NCI-H526 (cell line): ENCODE measurements around the gene TMEM253.

Experiments used
- DNase-seq, 2 experiments: peaks; one replicate each; lab custom pipeline; 2025; lab: John Stamatoyannopoulos, UW

Gene TMEM253

DNA sequence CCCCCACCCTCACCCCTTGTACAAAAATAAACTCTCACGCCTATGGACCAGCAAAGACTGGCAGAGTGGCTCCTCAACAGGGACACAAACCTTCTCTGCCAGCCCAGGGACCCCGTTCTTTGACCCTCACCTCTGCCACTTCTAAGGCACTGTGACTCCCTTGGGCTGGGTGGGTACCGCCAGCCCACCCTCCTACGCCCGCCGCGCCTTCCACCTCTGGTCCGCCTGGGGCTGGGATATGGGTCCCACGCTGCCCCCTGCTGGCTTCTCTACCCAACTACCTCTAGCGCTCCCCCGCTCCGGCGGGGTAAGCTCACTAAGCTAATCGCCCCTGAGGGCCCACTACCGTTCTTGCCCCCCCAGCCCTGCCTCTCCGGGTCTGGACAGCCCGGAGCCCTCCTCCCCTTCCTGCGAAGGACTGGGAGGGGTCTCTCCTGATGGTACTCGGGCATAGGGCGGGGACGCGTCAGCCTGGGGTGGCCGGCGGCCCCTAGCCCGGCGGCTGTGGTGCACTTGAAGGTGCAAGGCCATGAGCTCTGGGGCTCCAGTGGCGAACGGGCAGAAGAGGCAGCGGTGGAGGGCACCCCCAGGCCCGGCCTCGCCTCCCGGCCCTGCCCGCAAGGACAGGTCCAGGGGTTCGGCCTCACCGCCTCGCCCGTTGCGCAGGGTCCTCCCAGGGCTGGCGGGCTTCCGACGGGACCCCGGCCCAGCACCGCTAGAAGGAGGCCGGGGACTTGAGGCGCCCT lies 10.5 kb upstream of the TMEM253 start:
- DNase-seq, result peak in 1 of 2 experiments; percentile 29

DNA sequence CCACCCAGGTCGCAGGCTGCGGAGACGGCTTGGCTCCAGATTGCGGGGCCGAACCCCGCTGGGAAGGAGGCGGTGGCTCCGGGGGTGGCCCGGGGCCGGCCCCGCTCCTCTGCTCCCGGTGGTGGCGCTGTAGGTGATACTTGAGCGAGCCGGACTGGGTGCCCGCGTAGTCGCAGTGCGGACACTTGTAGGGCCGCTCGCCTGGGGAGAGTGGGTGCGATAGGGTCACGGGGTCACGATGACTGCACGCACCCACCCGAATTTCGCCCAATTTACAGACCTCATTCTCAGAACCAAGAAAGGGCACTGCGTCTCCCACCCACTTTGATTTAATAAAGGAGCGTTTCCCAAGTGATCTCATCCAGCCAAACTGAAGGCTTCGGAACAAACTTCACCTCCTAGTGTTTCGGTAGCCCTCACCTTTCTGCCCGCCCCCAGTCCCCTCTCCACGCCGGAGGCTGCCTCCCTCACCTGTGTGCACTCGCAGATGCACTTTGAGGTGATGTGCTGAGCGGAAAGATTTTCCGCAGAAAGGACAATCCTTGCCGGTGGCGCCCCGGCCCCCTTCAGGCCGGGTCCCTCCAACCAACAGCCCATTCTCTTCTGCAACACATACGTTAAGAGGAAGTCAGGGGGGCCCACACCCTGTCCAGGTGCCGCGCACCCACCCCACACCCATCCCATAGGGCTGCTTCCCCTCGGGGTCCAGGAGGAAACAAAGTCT lies 9.8 kb upstream of the TMEM253 start:
- DNase-seq, result no peak

DNA sequence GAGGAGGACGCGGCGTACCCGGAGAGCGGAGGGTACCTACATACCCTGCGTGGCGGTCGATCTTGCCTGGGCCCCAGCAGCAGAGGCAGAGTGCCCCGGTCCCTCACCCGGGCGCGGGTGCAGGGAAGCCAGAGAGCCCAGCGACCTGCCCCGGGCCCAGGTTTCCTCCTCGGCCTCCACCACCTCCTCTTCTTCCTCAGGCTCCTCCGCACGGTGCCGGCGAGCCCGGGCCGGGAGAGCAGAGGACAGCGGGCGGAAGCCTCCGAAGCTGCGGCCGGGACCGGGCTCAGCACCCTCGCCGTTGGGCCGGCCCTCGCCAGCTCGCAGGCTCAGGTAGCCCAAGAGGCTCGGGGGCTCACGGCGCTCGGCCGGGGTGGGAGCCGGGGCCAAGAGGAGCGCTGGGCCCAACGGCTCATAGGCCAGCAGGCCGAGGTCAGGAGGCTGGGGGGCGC lies 9.0 kb upstream of the TMEM253 start:
- DNase-seq, result no peak

DNA sequence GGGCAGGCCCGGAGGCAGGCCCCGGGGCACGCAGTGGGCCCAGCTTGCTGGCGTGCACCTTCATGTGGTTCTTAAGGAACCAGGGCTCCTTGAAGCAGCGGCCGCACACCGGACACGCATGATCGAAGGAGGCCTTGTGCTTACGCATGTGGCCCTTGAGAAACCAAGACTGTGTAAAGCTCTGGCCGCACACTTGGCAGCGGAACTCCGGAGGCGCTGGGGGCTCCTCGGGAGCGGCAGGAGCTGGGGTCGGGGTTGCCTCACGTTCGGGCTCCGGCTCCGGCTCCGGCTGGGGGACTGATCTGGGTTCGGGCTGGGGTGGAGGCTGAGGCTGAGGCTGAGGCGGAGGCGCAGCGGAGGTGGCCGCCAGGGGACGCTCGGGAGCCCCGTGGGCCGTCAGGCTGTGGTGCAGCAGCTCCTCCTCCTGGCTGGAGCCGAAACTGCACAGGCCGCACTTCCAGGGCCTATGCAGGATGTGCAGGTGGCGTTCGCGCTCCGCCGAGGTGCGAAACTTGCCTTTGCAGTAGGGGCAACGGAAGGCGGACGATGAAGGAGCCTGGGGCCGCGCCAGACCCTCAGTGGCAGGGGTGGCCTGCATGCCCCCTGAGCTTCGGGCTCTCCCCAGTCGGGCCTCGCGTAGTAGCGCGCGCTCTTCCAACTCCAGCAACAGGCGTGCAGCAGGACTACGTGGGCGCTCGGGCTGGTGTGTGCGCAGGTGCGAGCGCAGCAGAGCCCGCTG lies 8.4 kb upstream of the TMEM253 start:
- peak; percentile 41 to 85 for DNase-seq

DNA sequence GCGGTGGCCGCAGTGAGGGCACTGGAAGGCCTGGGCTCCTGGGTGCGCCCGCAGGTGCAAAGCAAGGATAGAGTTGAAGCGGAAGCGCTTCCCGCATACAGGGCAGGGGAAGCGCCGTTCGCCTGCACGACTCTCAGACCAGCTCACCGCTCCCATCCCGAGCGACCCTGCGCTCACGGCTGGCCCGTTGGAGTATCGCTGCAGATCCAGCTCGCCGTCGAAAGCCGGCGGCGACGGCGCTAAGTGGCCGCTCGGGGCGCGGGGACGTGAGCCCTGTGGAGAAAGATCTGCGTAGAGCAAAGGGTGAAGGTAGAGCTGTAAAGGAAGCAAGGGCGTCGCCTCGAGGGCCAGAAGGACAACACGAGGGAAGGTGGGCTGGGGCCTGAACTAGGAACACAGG lies 7.8 kb upstream of the TMEM253 start:
- no peak for DNase-seq

DNA sequence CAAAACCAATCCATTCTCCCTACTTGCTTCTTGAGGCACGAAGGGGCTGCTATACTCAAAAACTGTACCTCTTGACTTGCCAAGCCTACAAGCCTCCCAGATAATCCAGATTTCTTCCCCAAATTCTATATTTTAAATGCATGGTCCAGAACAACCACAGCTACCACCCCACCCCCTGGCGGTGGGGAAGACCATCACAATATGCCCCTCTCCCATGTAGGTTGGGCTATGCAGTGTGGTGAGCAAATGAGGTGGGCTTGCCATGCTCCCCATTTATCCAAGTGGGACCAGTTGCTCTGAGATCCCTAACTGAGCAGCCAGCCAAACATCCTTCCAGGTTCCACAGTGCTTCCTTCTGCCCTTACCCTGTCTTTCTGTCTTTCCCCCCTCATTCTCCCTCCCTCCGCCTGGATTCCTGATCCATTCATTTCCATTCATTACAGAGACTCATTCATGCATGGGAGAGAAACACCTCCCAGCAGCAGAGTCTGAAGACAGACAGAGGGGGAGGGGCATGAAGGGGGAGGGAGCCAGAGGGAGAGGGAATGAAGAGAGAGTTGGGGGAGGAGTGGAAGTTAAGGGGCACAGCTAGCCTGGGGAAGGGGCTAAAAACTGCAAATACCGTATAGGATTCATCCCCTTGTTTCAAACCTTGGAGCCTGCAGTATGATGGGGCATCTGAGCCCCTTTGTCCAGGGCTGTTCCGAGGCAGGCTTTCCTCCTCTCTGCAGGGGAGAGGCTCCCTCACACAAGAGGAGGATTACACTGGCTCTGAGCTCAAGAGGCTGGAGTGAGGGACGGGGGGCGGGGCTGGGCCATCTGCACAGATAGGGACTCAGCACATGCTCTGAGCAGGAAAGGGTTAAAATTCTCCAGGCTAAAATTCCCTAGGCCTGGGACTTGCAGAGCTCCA lies 6.8 kb upstream of the TMEM253 start:
- peak; percentile 83 to 88 for DNase-seq

DNA sequence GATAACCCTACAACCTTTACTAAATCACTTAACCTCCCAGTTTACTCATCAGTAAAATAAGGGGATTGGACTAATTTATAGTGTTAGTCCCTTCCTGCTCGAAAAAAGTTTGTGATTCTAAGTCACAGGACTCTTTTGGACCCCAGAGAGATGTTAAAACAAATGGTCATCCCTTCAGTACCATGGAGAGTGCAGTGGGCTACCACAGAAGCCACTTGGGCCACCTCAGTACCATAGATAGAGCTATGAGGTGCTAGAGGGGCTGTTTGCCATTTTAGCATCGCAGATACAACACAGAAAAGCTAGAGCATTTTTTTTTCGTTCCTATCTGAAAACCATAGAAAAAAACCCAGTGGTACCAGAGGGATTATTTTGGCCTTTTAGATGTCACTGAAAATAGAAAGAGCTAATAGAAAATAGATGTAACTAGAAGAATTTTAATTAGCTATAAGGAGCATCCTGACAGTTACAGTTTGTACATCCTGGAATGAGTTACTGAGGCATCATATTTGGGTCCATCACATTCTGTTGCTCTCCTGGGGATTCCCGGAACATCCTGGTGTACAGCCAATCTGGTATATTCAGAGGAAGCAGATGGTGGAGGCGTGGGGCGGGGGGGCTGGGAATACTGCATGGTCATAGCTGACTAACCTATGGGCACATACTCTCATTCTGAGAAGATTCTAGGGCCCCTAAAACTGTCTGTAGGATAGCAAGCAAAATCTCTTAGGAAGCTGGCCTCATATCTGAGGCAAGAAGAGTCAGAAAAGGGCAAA lies 5.2 kb upstream of the TMEM253 start:
- DNase-seq, result peak in 1 of 2 experiments; percentile 12

DNA sequence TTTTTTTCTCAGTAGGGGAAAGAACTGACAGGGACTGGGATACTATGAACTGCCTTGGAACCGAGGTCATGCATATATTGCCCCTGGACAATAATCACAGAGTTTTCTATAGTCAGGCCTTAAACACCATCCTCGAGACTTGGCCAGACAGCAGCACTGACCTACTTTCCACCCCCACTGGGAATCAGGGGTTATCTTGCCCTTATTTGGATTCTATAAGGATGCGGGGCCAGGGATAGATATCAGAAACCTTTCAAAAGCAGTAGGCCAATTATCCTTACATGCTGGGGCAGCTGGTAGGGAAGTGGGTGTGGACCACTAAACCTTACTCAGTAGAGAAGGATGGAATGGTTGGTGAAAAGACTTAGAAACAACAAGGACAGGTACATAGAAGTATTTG lies 4.4 kb upstream of the TMEM253 start:
- DNase-seq, result no peak

DNA sequence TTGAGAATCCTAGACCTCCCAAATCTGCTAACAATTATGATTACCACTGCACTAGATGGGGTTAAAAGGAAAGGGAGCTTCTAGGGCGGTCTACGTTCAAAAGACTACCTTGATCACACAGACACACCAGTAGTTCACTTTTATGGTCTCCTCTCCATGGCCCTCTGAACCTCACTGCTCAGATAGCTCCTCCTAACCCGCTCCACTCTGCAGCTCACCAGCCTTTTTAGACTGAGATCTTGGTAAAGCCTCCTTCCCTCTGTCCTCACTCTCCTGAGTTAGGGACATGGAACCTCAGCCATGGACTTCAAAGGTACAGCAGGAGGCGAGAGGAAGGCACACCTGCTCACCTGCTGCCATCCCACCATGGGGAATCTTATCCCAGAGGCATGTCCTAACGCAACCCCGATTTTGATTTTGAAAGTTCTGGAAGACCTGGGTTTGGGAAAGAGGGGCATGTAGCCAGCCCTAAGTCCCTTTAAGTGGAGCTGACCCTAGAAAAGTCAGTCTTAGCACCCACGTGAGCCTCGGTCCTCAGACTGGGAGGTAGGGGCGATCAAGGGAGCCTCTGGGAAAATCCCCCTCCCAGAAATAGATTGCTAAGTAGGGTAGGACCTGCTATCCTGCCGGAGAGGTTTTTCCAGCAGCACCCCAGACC lies 3.8 kb upstream of the TMEM253 start:
- peak; percentile 25 to 45 for DNase-seq

DNA sequence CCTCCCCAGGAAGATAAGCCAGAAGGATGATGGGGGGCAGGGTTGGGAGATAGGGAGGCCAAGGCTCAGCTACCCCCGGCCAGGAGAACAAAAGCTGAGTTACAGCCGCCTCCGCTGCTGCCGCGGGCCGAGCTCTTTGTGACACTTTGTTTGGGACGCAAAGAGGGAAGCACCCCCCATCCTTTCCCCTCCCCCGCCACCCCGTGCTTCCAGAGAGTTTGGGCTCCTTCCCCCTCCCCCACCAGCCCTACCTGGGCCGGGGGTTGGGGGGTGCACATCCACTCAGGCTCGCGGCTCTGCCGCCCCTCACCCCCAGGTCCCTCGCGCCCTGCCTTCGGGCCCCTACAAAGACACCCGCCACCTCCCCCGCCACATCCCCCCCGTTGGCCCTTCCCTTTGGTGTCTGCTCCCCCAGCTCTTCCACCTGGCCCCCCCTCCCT lies 3.2 kb upstream of the TMEM253 start:
- DNase-seq, result peak in 1 of 2 experiments; percentile 66

DNA sequence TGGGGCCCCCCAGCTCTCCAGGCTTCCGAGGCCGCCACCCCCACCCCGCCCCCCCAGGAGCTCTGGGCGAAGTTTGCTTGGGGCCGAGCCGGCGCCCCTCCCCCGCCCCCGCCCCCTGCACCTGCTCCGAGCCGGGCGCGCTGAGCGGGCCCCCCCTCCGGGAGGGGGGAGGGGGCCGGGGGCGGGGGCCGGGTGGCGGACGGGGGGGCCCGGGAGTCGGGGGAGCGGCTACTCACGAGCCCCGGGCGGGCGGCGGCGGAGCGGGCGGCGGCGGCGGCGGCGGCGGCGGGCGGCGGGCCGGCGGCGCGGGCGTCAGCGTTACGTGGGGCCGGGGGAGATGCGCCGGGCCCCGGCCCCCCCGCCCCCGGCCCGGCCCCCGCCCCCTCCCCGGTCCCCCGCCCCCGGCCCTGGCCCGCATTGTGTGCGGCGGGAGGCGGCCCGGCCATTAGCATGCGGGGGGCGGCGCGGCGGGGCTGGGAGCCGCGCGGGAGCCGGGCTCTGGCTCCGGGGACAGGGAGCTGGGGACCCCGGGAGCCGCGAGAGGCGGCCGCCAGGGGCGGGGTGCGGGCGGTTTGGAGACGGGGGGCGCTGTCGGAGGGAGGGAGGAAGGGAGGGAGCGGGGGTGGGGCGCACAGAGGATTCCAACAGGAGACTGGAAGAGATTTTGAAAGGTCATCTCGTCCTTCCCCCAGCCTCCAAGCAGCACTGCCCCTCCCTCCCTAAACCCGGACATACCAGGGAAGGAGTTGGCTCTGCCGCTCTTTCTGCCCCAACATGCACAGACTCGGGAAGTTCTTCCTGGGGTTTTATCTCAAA lies 2.6 kb upstream of the TMEM253 start, which contains the start of gene ZNF219:
Gene ZNF219 (minus strand): TSS at position 580 of the 816 bp plus-strand sequence. CDS start 5,064 bp downstream, outside the sequence.
- peak; percentile 40 to 83 for DNase-seq

DNA sequence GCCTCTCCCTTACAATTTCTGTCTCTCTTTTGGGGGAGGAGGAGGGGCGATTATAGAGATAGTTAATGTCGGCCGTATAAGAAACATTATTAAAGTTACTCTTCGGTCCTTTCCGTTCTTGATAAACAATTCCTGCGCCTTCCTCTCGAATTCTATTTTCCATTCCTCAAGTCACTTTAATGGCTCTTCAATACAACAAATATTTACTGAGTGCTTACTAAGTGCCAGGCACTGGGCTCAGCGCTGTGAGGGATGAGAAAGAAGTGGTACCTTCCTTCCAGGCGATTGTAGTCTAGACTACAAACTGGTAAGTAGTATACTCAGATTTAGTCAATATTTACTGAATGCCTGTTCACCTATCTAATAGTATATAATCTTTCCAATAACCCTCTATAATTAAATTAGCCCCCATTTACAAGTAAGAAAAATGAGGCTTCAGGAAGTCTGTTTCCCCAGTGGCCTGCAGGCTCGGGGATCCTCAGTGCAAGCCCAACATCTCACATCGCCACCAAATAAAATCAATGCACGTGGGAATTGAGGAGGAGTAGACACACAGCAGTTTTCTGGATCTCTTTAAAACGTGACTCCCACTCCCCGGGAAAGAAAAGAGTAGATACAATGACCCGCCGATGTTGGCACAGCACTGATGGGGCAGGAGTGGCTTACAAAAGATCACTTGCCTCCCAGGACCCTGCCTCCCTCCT lies 1.8 kb upstream of the TMEM253 start:
- no peak for DNase-seq

DNA sequence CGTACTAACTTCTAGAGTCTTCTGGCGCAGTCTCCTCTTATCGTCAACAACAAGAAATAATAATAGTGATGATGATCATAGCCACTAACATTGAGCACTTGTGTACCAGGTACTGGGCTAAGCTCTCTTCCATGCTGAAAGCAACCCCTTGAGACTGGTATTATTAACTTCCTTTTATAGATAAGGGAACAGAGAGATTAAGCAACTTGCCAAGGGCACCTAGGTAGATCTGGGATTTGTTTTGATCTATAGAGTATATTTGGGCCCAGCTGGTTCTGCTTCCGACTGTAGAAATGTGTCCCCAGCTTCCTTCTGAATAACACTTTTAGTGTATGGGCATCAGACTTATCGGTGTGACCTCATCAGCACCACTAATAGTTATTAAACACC lies 1.3 kb upstream of the TMEM253 start:
- DNase-seq, result no peak

DNA sequence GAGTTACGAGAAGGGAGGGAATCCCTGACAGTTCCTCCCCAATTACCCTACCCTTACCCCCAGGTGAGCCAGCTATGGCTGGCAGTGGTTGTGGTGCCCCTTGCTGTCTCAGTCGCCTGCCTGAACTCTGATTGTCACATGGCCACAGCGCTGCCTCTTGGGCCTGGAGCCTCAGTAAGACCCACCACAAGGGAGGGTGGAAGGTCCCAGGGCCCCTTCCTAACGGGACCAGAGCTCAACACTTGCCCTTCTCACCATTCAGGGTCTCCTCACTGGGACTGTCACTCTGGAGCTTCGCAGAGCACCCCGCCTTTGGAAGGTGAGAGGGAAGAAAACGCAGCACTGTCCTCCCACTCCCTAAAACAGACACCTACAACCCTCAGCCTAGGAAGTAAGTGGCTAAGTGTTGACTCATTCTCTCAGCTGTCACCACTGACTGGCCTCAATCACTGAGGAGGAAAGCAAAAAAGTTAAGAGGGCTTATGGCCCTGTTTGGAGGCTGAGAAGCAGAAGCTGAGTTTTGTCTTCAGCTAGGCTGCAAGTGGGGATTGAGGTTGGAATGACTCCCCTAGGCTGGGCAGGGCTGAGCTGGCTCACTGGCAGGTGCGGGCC lies 1.0 kb downstream of the TMEM253 start:
- DNase-seq, result no peak

DNA sequence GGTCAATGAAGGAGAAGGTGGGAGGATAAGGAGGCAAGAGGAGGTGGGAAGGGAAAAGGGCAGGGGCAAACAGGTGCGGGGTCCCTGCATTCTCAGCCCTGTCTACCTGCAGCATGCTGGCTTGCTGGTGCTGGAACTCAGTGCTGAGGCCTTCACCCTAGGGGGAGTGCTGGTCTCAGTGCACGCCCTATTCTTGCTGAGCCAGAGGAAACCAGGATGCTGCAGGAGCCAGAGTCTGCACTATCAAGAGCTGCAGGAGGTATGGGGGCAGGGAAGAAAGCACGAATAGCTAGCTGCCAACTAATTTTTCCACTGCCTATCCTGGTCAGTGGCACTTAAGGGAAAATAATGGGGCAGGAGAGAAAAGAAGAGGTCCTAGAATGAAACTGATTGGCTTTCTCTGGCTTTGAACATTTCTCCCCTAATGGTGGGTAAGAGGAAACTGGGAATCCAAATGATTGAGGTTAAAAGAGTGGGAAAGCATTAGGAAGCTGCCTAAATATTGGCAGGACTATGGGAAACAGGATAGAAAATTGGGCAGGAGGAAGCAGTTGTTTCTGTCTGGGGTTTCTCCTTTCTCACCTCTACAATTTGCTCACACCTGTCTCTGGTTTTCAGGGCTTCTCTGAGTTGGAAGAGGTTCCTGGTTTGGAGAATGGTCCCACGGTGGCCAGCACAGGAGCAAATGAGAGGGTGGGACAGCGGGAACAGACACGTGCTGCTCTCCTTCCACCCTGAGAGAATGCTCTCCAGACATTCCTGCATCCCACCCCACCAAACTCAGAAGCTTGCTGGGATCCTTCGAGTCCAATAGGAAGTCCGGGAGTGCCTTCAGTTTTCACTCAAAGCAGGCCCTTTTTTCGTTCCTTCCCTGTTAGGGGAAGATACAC lies 1.9 kb downstream of the TMEM253 start:
- no peak for DNase-seq

DNA sequence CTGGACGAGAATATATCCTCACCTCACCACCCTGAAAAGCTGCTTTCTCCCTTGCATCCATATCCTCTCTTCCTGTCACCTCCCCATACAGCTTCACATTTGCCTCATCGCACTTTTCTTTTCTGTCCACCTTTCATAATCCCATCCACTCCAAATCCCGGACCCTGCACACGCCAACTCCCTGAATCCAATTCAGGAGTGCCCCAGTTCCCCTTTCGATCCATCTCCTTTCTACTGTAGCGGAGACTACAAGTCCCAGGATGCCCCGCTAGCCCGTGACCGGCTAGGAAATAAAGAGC lies 2.5 kb downstream of the TMEM253 start:
- DNase-seq, result no peak

DNA sequence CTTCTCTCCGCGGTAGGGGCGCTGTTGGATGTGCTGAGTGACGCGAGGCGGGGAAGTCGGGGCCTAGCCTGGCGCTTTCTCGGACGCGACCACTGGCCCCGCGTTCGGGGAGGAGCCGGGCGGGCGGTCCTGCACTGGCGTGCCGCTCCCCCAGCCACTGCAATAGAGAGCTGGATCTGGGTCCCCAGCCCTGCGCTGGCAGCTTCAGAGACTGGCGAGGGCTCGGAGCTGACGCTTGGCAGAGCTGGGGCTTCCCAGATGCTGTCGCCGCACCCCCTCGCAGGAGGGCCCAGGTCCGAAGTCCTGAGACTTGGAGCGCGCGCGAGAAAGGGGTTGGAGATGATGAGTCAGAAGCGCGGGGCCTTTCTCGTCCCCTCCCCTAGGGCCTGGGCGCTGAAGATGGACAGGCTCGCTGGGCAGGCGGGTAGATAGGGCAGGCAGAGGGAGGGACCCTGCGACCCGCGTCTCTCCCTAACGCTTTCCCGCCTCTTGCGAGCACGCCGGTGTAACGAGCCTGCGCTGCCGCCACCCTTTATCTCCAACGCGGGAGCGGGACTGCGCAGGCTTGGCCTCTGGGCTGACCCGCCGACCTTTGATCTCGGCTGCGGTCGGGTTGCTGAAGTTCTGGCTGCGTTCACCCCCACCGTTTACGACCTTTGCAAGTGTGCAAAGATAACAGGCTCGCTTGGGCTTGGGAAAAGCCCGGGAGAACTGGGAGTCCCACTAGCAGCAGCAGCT lies 3.0 kb downstream of the TMEM253 start:
- DNase-seq, result peak; percentile 91 to 97
